Parathyroid adenoma (tissue), 2 donors: ENCODE measurements around the gene AATK.

Source experiments
- H2AFZ ChIP-seq: fragments of 300-600 bp; sonication (generic); one replicate; pipeline ENCODE4 v1.7.0; 2017; ENCODE audit warnings: antibody characterized with exemption, mild to moderate bottlenecking
- H3K27ac ChIP-seq: fragments of 300-600 bp; sonication (generic); one replicate; pipeline ENCODE4 v1.7.0; 2017
- H3K27me3 ChIP-seq: fragments of 300-600 bp; sonication (generic); one replicate; pipeline ENCODE4 v1.7.0; 2017; ENCODE audit warnings: low read length; ENCODE audit not compliant: control insufficient read depth, insufficient read depth
- H3K36me3 ChIP-seq: fragments of 300-600 bp; sonication (generic); one replicate; pipeline ENCODE4 v1.7.0; 2017; ENCODE audit warnings: low read length; ENCODE audit not compliant: control insufficient read depth, insufficient read depth
- H3K4me1 ChIP-seq: fragments of 300-600 bp; sonication (generic); one replicate; pipeline ENCODE4 v1.7.0; 2017; ENCODE audit warnings: control low read depth
- H3K4me2 ChIP-seq: fragments of 300-600 bp; sonication (generic); one replicate; pipeline ENCODE4 v1.7.0; 2017; ENCODE audit warnings: low read length
- H3K4me3 ChIP-seq: fragments of 300-600 bp; sonication (generic); one replicate; pipeline ENCODE4 v1.7.0; 2017; ENCODE audit warnings: low read depth, low read length
- H3K79me2 ChIP-seq: fragments of 300-600 bp; sonication (generic); one replicate; pipeline ENCODE4 v1.7.0; 2017; ENCODE audit warnings: control low read depth
- H3K9ac ChIP-seq: fragments of 300-600 bp; sonication (generic); one replicate; pipeline ENCODE4 v1.7.0; 2017; ENCODE audit warnings: mild to moderate bottlenecking
- H3K9me3 ChIP-seq: fragments of 300-600 bp; sonication (generic); one replicate; pipeline ENCODE4 v1.7.0; 2017; ENCODE audit warnings: low read length; ENCODE audit not compliant: control insufficient read depth
- CTCF ChIP-seq: fragments of 300-600 bp; sonication (generic); IDR thresholded peaks from one replicate; pipeline ENCODE4 v1.7.0; 2017; ENCODE audit warnings: antibody characterized with exemption, mild to moderate bottlenecking
- donor health status: primary hyperparathyroidism.

AATK gene

GRCh38 chr17:81200201-81200600, 34.2 kb upstream of the AATK start:
- no peak overlapping the region for H3K27ac ChIP-seq
- no peaks in the 10 kb centered on the region for H3K4me1 ChIP-seq
- H3K9ac ChIP-seq, result no peak overlapping the region
- no peaks in the 10 kb centered on the region for H3K9me3 ChIP-seq
- TF ChIP-seq CTCF, result no peak
- H3K36me3 ChIP-seq, result no peaks in the 10 kb centered on the region
- H3K4me2 ChIP-seq, result no peak overlapping the region
- H3K79me2 ChIP-seq, result no peaks in the 10 kb centered on the region
- H3K27me3 ChIP-seq, result no peaks in the 10 kb centered on the region
- H3K4me3 ChIP-seq, result no peak overlapping the region
- H2AFZ ChIP-seq, result no peak overlapping the region

- Histone ChIP-seq H3K4me2 (no peak overlapping the region), H2AFZ (no peak overlapping the region), H3K9me3 (no peaks in the 10 kb centered on the region), H3K36me3 (no peaks in the 10 kb centered on the region), H3K4me3 (no peak overlapping the region), H3K4me1 (no peaks in the 10 kb centered on the region), H3K27me3 (no peaks in the 10 kb centered on the region), H3K27ac (no peak overlapping the region), H3K9ac (no peak overlapping the region), H3K79me2 (no peaks in the 10 kb centered on the region)
- TF ChIP-seq CTCF, result no peak
These were observed 33.4 kb upstream of the AATK start for GRCh38 chr17:81199482-81199830.

GRCh38 chr17:81198826-81199481, 32.9 kb upstream of the AATK start:
- Histone ChIP-seq H3K9me3 (no peaks in the 10 kb centered on the region), H3K27me3 (no peaks in the 10 kb centered on the region), H3K79me2 (no peaks in the 10 kb centered on the region), H3K4me3 (no peak overlapping the region), H3K36me3 (no peaks in the 10 kb centered on the region), H3K4me1 (no peaks in the 10 kb centered on the region), H2AFZ (no peak overlapping the region), H3K4me2 (no peak overlapping the region), H3K27ac (no peak overlapping the region), H3K9ac (no peak overlapping the region)
- no peak for TF ChIP-seq CTCF

- Histone ChIP-seq H3K9me3 (no peaks in the 10 kb centered on the region), H2AFZ (no peak overlapping the region), H3K9ac (no peak overlapping the region), H3K36me3 (no peaks in the 10 kb centered on the region), H3K4me2 (no peak overlapping the region), H3K27ac (no peak overlapping the region), H3K27me3 (no peaks in the 10 kb centered on the region), H3K4me1 (no peaks in the 10 kb centered on the region), H3K4me3 (no peak overlapping the region), H3K79me2 (no peaks in the 10 kb centered on the region)
- TF ChIP-seq CTCF, result no peak
These were observed 31.9 kb upstream of the AATK start for GRCh38 chr17:81197831-81198490.

GRCh38 chr17:81197409-81197795, 31.4 kb upstream of the AATK start:
- no peak overlapping the region for H3K27ac ChIP-seq
- TF ChIP-seq CTCF, result no peak
- H3K4me2 ChIP-seq, result no peak overlapping the region
- H3K9ac ChIP-seq, result no peak overlapping the region
- no peaks in the 10 kb centered on the region for H3K27me3 ChIP-seq
- no peaks in the 10 kb centered on the region for H3K9me3 ChIP-seq
- H3K36me3 ChIP-seq, result no peaks in the 10 kb centered on the region
- no peak overlapping the region for H2AFZ ChIP-seq
- H3K4me3 ChIP-seq, result no peak overlapping the region
- no peaks in the 10 kb centered on the region for H3K79me2 ChIP-seq
- no peaks in the 10 kb centered on the region for H3K4me1 ChIP-seq
